Small intestine (tissue), 7 donors: ENCODE results near the gene YIPF5. TPM values are rescaled to one million over a fixed set of nuclear protein-coding genes. Genes with fewer than 3 reads are reported as not detected.

Experiments used
- DNase-seq, 2 donors: peaks; one replicate each; pipeline versions ENCODE4 v3.0.0 to v3.0.0-alpha.2; 2013
- FAIRE-seq: peaks from 2 replicates; lab custom pipeline; 2012; peaks lifted over from hg19 to GRCh38; lab: Jason Lieb, UNC
- H3K27ac ChIP-seq, 3 donors: one replicate each; pipeline ENCODE4 v1.5.1; 2013; ENCODE audit warnings: low read length in 2 of 3, mild to moderate bottlenecking in 2 of 3, control low read depth in 1 of 3, inconsistent platforms in 1 of 3, low read depth in 1 of 3, moderate library complexity in 1 of 3
- H3K27me3 ChIP-seq, 3 donors: one replicate each; pipeline ENCODE4 v1.6.1; 2013; ENCODE audit warnings: low read length in 3 of 3, inconsistent platforms in 1 of 3; ENCODE audit not compliant: control insufficient read depth in 3 of 3, insufficient read depth in 3 of 3
- H3K36me3 ChIP-seq, 3 donors: one replicate each; pipeline ENCODE4 v1.6.1; 2013; ENCODE audit warnings: low read length in 3 of 3, inconsistent platforms in 1 of 3, low read depth in 1 of 3, mild to moderate bottlenecking in 1 of 3, moderate library complexity in 1 of 3; ENCODE audit not compliant: control insufficient read depth in 3 of 3, insufficient read depth in 2 of 3
- H3K4me1 ChIP-seq, 3 donors: one replicate each; pipeline ENCODE4 v1.6.1; 2013; ENCODE audit warnings: low read length in 2 of 3, inconsistent platforms in 1 of 3, low read depth in 1 of 3, mild to moderate bottlenecking in 1 of 3, moderate library complexity in 1 of 3; ENCODE audit not compliant: control insufficient read depth in 3 of 3, insufficient read depth in 2 of 3
- H3K4me3 ChIP-seq, 3 donors: one replicate each; pipeline ENCODE4 v1.5.1; 2013; ENCODE audit warnings: low read length in 3 of 3, control low read depth in 1 of 3, inconsistent platforms in 1 of 3, low read depth in 1 of 3, mild to moderate bottlenecking in 1 of 3, moderate library complexity in 1 of 3
- H3K9me3 ChIP-seq, 2 donors: one replicate each; pipeline ENCODE4 v1.6.1; 2013; ENCODE audit warnings: low read depth in 1 of 2, low read length in 1 of 2; ENCODE audit not compliant: control insufficient read depth in 2 of 2, insufficient read depth in 1 of 2
- WGBS, 3 donors: extraction: QIAGEN DNeasy Blood & Tissue Kit; methylation state at CpG; one replicate each; pipeline ENCODE4 v1.1.7; 2013; 5-methylcytosine and 5-hydroxymethylcytosine counted together
- polyA plus RNA-seq, 4 donors: library from polyadenylated mRNA; stranded (reverse) in 3 of 4; unstranded in 1 of 4; fragments of 200-250 nt in 3 of 4; fragments of 120-200 nt in 1 of 4; gene quantifications; one replicate each; pipeline versions ENCODE4 v1.2.1 to v1.2.3, GENCODE V29; 2013
- donor health status: healthy with polysubstance abuse.
- donor health status: control.
- donor health status: control.
- donor health status: Bipolar disorder and iron deficiency.
- donor health status: healthy.

YIPF5 gene
- polyA plus RNA-seq, 4 donors, result 16.1 to 53.2 (median 19.6) TPM

DNA sequence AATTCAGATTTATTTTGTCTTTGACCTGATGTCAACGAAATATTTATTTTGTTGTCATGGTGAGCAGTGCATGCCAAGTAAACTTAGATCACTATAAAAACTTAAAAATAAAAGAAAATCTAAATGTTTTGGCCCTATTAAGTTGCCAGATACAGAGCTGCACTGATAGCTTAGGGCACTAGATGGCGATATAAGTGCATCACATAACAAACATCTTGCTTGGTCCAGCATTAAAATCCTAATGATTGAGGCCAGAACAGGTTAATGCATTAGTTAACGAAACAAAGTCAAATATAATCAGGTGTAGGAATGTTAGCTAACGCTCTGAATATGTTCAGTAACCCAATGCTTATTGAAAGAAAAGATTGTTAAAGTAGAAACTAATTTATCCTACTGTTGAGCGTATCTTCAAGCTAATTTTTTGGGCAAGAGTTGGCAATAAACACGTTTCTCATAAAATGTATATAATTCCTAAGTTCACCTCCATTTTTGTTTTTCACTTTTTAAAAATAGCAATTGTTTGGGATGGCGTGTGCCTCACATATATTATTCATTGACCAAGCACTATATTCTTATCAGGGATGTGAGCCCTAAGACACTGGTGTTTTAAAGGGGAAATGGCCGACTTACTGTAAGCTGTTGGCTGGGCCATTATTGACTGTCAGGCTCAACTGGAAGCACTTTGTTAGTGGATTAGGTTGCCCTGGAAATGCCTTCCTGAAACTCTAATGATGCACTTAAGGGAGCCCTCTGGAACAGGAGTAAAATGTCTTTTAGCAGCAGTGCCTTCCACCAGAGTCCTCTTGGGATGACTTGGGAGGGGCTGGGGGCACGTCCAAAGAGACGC, 33.5 kb upstream of the YIPF5 start:
- H3K9me3 ChIP-seq, result no peaks in the 10 kb centered on the region
- no peaks in the 10 kb centered on the region for H3K36me3 ChIP-seq
- 33 to 37% (median 37%) methylated on average over 10 of the region's 10 CpGs for WGBS, 3 donors
- FAIRE-seq, result no peak
- H3K27me3 ChIP-seq, result peaks cover 3 to 17% (median 9%) of the 10 kb centered on the region in 3 donors
- peak; percentile 58 to 70 for DNase-seq
- H3K27ac ChIP-seq, result no peak overlapping the region
- H3K4me3 ChIP-seq, result no peak overlapping the region
- peaks cover 0 to 3% (median 0%) of the 10 kb centered on the region in 3 donors for H3K4me1 ChIP-seq

DNA sequence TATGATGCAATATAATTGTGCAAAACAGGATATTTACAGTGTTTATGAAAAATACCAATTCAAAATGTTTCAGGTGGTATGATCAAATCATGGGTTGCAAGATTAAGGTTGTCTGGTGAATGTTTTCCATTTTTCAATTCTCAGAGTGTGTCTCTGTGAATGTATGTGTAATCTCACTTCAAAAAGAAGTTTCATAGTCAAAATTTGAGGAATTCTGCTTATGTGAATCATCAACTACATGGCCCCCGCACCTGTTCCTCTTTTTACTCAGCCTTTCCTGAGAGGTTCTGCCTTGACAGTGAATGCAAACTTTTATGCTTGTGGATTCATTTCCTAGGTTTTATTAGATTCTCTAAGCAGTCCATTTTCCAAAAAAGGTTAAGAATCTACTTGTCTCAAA, 32.3 kb upstream of the YIPF5 start:
- Histone ChIP-seq H3K4me1 (peaks cover 0 to 3% (median 0%) of the 10 kb centered on the region in 3 donors), H3K36me3 (no peaks in the 10 kb centered on the region), H3K27me3 (peaks cover 3 to 17% (median 9%) of the 10 kb centered on the region in 3 donors), H3K4me3 (no peak overlapping the region), H3K9me3 (no peaks in the 10 kb centered on the region), H3K27ac (no peak overlapping the region)
- 81 to 91% (median 85%) methylated on average over 1 of the region's 1 CpG for WGBS, 3 donors
- DNase-seq (no peak), FAIRE-seq (no peak)

DNA sequence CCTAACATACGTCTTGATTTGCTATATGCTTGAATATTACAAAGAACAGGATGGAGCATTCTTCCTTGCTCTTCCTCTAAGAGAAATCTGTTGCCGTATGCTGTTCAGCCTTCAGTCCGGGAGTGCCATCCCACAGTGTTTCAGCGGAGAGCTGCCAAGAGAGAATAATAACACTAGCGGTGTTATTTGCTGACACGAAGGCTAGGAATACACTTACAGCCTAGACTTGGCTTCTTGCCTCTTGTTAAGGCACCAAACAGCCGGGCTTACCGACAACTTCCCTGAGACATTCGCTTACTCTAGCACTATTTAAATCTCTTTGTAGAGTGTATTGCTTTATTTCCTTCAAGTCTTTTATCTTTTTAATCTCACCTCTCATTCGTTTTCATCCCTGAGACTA, 31.6 kb upstream of the YIPF5 start:
- 25 to 45% (median 35%) methylated on average over 10 of the region's 10 CpGs for WGBS, 3 donors
- FAIRE-seq (no peak), DNase-seq (no peak)
- no peak overlapping the region for H3K27ac ChIP-seq
- no peaks in the 10 kb centered on the region for H3K9me3 ChIP-seq
- H3K36me3 ChIP-seq, result no peaks in the 10 kb centered on the region
- peaks cover 3 to 17% (median 9%) of the 10 kb centered on the region in 3 donors for H3K27me3 ChIP-seq
- H3K4me1 ChIP-seq, result peaks cover 0 to 3% (median 0%) of the 10 kb centered on the region in 3 donors
- no peak overlapping the region for H3K4me3 ChIP-seq

DNA sequence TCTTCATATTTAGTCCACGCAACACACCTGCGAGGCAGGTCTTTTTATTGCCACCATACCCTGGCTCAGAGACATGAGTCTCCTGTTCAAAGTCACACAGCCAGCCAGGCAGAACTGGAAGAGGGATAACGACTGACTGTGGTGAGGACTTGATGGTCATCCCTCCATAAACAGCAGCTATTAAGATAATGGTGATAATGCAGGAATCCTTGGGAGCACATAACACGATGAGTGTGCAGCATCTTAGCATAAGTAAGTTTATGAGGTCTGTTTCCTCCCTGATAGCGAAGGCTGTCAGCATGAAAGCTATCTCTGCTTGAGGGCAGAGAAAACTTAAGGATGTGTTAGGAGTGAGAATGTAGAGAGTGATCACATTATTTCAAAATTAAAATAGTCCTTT, 31.1 kb upstream of the YIPF5 start:
- H3K27me3 ChIP-seq, result peaks cover 3 to 12% (median 6%) of the 10 kb centered on the region in 3 donors
- WGBS, 3 donors, result 42 to 60% (median 51%) methylated on average over 5 of the region's 5 CpGs
- no peak for DNase-seq
- FAIRE-seq, result no peak
- no peaks in the 10 kb centered on the region for H3K36me3 ChIP-seq
- H3K9me3 ChIP-seq, result no peaks in the 10 kb centered on the region
- H3K4me3 ChIP-seq, result no peak overlapping the region
- H3K4me1 ChIP-seq, result peaks cover 0 to 4% (median 0%) of the 10 kb centered on the region in 3 donors
- no peak overlapping the region for H3K27ac ChIP-seq

DNA sequence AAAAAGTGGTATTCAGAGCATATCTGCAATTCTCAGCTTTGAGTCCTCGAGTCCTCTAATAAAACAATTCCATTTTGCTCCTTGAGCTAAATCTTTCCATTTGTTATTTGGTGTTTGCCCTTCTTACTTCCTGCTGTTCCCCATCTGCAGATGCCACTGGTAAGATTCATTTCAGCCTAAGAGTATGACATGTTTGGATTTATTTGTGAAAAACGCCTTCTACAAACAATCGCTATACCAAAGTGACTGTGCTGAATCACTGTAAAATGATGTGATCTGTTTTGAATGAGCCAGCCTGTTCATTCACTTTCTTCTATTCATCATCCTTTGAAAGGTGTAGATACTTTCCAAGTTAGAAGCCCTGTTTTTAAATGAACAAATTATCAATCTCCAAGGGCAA, 27.9 kb upstream of the YIPF5 start:
- peaks cover 0 to 8% (median 0%) of the 10 kb centered on the region in 3 donors for H3K4me1 ChIP-seq
- WGBS, 3 donors, result 62 to 75% (median 66%) methylated on average over 3 of the region's 3 CpGs

DNA sequence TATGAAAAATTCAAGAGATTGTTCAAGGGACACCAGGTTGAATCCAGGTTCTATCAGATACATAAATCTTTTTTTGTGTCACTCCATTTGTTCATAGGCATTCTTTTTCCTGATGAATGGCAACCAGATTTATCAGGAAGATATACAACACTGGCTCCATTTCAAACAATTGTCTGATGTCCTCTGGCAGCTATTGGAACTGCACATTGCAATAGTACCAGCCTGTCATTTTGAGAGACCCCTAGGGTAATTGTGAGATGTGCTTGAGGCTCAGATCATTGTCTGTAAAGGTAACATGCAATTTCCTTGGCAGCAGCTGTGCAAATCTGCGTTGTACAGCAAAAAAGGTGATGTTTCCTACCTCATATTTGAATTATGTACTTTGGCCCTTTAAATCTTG, 26.2 kb upstream of the YIPF5 start:
- no peaks in the 10 kb centered on the region for H3K9me3 ChIP-seq
- FAIRE-seq (no peak), DNase-seq (no peak)
- no peak overlapping the region for H3K27ac ChIP-seq
- peaks cover 2 to 23% (median 2%) of the 10 kb centered on the region in 3 donors for H3K4me1 ChIP-seq
- 15 to 67% (median 34%) methylated on average over 1 of the region's 1 CpG for WGBS, 3 donors
- no peaks in the 10 kb centered on the region for H3K36me3 ChIP-seq
- H3K4me3 ChIP-seq, result no peak overlapping the region
- H3K27me3 ChIP-seq, result no peaks in the 10 kb centered on the region

More for the DNA sequence above, 27.9 kb upstream of the YIPF5 start:
- no peaks in the 10 kb centered on the region for H3K9me3 ChIP-seq
- H3K27ac ChIP-seq, result no peak overlapping the region
- no peaks in the 10 kb centered on the region for H3K36me3 ChIP-seq
- FAIRE-seq (no peak), DNase-seq (no peak)
- H3K27me3 ChIP-seq, result no peaks in the 10 kb centered on the region
- no peak overlapping the region for H3K4me3 ChIP-seq

DNA sequence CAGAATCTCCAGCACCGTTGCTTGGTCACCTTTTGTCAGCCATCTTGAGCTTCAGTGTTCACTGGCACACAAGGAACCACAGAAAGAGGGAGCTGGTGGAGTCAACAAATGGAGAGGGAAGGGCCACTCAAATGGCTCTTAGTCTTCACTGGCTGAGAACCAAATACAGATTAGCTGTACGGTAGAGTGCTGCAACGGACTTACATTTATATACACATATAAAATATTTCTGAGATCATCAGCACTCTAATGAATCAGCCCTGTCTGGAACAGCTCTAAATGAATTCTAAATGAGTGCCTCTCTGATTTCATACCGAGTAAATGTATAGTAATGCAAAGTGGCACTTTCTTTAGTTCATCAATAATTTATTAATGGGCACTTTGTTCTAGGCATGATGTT, 25.0 kb upstream of the YIPF5 start:
- no peak overlapping the region for H3K4me3 ChIP-seq
- no peaks in the 10 kb centered on the region for H3K27me3 ChIP-seq
- no peak overlapping the region for H3K27ac ChIP-seq
- H3K36me3 ChIP-seq, result no peaks in the 10 kb centered on the region
- WGBS, 3 donors, result 67 to 76% (median 71%) methylated on average over 4 of the region's 4 CpGs
- DNase-seq, result no peak
- H3K9me3 ChIP-seq, result no peaks in the 10 kb centered on the region
- H3K4me1 ChIP-seq, result peaks cover 2 to 35% (median 11%) of the 10 kb centered on the region in 3 donors
- FAIRE-seq, result no peak

DNA sequence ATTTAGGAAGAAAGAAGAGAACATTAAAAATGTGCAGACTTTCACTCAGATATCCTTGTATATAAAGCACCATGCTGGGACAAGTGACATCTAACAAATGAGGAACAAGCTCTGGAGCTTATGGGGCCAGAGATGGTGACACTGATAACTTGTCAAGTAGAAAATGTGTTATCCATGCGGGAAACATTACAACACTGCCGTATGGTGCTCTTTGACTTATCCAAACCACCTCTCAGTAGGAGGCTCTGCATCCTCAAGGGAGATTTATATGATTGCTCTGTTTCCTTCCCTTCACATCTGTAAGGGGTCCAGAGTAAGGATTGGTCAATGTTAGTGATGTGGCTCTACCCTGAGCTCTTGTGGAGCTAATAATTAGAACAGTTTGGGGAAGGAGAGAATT, 23.7 kb upstream of the YIPF5 start:
- Histone ChIP-seq H3K36me3 (no peaks in the 10 kb centered on the region), H3K27me3 (no peaks in the 10 kb centered on the region), H3K27ac (no peak overlapping the region), H3K4me1 (peaks cover 2 to 42% (median 11%) of the 10 kb centered on the region in 3 donors), H3K4me3 (no peak overlapping the region), H3K9me3 (no peaks in the 10 kb centered on the region)
- FAIRE-seq (no peak), DNase-seq (no peak)
- WGBS, 3 donors, result 86 to 94% (median 87%) methylated on average over 2 of the region's 2 CpGs
